Activated CD4-positive, alpha-beta T cell treated with anti-CD3 and anti-CD28 coated beads, Interleukin-2, Interleukin-4, amounts not matched to agents 100 ng/mL and 50 ng/mL, durations not matched to agents 16 hours and 8 hours (primary cell): ENCODE measurements around the gene FATE1.
"Not testable (repeated sequence)": the region's sequence is repeated elsewhere in the genome, so short reads cannot be mapped to it uniquely, and the experiment has no call there.

Experiments
- DNase-seq: peaks from one replicate; pipeline ENCODE4 v3.0.0-alpha.2; 2020; ENCODE audit warnings: low spot score

Gene FATE1, protein sequence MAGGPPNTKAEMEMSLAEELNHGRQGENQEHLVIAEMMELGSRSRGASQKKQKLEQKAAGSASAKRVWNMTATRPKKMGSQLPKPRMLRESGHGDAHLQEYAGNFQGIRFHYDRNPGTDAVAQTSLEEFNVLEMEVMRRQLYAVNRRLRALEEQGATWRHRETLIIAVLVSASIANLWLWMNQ

DNA sequence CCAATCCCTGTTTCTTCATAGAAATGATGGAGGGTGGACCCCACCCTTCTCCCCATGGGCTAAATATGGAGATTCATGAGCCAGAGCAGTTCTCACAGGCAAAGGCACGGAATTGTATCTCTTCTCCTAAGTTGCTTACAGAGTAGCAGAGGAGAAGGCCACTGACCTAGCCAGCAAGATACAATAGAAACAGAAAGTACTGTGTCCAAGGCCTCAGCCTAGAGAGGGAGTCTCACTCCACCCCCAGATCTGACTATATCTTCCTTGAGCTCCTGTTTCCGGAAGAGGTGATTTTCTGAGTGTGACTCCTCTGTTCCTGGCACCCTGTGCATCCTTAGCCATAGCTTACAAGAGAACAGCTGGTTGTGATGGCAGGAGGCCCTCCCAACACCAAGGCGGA is at the start of gene FATE1:
Gene FATE1, plus strand, starts transcription at position 284 of the 400 bp plus-strand sequence. Its CDS starts 85 bp downstream, at position 369.
- DNase-seq: no peak

DNA sequence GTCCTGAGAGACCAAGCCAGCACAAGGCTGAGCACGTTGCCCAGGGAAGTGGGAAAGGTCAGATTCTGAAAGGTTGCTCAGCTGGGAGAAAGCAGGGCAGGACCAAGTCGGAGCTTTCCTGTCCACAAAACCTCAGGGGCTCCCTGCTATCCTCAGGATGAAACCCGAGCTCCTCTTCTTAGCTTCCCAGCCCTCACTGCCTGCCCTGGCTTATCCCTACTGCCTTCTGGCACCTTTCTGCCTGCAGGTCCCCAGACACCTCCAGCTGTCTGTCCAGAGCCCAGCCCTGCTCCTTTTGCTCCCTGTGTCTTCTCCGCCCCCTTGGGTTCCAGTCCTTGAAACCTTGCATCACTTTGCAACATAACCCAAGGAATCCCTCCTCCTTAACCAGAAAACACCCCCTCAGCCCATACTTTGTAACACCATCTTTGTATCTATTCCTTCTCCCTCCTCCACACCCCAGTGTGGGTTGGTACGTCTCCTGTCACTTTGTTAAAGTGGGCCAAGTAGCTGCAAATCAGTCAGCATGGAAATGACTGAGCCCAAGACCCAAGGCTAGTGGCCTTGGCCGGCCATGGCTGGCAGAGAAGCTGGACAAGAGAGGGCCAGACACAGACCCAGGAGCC is 40.6 kb upstream of the FATE1 start:
- no peak for DNase-seq

DNA sequence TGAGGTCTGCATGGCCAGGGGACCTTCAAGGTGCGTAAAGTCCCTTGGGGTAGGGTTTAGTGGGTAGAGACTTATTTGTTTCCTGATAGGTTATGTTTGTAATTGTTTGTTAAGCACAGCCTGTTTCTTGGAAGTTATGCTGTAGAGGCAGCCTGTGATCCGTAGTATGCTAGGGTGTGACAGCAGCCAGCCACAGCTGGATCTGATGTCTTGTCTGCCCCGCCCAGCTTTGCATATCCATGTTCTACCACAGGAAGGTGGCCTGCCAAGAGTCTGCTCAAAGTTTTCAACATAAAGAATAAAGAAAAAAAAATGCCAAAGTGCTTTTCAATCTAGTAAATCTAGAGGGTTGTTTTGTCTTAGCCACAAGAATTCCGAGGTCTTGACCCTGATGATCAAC is 39.6 kb upstream of the FATE1 start:
- no peak for DNase-seq

DNA sequence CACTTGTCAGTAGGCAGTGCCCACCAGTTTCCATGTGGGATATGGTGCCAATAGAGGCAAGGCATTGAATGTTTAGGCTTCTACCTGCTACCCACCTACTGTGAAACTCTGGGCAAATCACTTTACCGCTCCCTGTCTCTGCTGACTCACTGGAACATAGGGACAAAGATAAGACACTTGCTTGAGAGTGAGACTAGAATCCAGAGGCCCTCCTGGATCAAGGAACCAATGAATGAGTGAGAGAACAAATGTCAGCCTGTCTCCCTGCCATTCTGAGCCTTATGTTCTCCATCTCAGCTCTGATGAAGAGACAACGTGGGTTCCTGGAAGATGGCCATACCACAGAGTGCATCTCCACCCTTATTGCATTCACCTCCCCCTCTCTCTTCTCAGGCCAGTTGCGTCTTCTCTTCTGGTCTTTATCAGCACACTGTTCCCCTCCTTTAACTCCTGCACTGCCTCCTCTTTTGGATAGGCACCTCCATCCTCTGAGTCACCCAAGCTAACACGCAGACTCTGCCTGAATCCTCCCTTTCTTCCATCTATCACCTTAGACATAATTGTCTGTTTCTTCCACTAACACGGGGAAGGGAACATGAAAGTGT is 35.9 kb upstream of the FATE1 start:
- no peak for DNase-seq

DNA sequence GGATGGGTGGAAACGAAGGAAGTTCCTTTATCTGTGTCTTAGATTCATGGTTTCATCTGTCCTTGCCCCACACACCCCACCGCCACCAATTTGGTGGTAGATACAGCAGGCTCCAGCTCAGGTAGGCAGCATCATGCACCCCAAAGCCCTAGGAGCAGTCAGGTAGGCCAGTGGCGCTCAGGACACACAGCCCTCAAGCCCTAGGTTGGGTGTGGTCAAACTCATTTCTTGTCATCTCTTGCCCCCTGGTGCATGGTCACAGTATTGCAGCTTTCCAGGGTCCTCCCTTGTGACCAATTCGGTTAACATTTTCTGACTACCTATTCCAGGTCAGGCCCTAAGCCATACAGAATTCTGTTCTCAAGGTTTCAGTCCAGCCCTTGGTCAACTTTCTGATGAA is 35.0 kb upstream of the FATE1 start:
- DNase-seq: peak; percentile 77

DNA sequence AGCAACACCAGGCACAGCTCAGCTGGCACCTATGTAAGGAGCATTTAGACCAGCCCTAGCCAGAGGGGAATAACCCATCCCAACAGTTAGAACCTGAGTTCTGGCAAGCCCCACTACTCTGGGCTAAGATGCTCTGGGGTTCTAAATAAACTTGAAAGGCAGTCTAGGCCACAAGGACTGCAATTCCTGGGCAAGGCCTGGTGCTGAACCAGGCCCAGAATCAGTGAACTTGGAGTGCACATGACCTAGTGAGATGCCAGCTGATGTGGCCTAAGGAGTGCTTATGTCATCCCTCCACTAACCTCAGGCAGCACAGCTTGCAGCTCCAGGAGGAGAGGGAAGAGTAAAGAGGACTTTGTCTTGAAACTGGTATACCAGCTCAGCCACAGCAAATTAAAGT is 28.2 kb upstream of the FATE1 start:
- no peak for DNase-seq

DNA sequence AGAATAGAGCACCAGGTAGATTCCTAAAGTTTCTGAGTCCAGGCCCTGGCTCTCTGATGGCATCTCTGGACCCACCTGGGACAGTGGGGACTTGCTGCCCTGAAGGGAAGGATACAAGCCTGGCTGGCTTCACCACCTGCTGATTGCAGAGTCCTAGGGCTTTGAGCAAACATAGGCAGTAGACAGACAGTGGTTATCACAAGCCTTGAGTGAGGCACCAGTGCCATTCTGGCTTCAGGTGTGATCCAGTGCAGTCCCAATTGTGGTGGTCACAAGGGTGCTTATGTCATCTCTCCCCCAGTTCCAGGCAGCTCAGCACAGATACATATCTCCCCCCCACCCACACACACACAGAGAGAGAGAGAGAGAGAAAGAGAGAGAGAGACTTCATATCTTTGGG is 27.1 kb upstream of the FATE1 start:
- no peak for DNase-seq

DNA sequence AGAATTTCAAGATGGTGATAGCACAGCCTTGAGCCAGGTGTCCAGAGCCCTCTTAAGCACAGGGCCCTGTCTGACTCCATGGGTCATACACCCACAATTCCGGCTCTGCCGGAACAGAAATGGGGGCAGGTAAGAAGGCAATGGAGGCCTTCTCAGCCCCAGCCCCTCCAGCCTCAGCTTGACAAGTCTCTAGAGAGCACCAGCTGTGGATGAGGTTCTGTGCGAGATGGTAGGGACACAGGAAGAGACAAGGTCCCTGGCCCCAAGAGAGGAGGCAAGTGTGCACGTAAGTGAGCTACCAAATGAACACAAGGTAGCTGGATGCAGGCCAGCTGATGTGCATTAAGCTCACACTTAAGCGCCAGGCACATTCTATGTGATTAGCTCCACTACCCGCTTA is 23.0 kb upstream of the FATE1 start:
- no peak for DNase-seq

DNA sequence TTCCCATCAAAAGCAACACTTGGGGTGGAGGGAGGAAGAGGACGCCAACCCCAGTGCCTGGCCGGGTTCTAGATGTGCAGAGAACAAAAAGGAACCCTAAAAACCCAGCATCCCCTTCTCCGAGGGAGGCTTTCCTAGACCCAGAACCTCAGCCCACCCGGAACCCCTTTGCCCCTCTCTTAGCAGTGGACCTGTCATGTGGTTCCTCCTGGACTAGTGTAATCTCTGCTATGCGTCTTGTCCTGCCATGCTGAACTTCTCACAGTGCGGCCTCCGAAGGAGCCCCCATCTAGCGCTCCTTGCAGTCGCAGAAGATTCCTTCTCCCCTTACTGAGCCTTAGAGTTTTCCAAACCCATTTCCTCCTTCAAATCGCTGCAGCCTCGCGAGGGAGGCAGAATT is 21.7 kb upstream of the FATE1 start:
- no peak for DNase-seq

DNA sequence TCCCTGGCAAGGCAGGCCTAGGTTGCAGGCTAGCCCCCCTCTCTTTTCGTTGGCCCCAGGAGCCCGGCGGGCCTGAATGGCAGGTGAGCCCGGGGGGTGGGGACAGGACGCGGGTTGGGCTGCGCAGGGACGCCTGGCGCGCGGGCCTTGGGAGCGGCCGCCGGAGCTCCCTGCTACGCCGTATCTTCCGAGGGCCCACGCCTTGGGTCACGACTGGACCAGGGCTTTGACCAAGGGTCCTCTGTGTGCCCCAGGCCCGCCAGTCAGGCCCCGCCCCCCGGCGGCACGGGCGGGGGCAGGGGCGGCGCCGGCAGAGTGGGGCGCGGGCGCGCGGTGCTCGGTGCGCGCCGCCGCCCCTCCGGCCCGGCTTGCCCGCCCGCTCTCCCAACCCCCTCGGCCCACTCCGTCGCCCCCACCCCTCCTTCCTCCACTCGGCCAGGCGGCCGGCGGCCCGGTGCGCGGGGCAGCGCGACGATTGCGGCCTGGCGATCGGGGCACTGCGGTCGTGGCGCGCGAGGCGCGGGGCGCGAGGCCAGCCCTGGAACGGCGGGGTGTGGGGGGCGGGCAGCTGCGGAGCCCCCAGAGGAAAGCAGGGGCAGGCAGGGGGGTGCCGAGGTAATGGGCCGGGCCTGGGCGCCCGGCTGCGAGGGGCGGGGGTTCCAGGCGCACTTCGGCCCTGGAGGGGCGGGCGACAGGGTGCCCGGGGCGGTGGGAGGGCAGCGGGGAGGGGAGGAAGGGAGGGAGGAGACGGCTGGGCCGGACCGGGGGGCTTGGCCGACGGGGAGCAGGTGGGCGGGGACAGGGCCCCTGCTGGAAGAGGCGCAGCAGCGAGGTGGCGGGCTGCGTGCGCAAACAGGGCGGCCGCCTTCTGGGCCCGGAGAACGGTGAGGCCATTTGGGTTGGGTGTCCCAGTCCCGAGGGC is 20.9 kb upstream of the FATE1 start, which contains the start of gene PRRG3:
Gene PRRG3, plus strand, starts transcription at position 798 of the 922 bp plus-strand sequence. CDS start 3,357 bp downstream, outside the sequence.
- DNase-seq: no peak

DNA sequence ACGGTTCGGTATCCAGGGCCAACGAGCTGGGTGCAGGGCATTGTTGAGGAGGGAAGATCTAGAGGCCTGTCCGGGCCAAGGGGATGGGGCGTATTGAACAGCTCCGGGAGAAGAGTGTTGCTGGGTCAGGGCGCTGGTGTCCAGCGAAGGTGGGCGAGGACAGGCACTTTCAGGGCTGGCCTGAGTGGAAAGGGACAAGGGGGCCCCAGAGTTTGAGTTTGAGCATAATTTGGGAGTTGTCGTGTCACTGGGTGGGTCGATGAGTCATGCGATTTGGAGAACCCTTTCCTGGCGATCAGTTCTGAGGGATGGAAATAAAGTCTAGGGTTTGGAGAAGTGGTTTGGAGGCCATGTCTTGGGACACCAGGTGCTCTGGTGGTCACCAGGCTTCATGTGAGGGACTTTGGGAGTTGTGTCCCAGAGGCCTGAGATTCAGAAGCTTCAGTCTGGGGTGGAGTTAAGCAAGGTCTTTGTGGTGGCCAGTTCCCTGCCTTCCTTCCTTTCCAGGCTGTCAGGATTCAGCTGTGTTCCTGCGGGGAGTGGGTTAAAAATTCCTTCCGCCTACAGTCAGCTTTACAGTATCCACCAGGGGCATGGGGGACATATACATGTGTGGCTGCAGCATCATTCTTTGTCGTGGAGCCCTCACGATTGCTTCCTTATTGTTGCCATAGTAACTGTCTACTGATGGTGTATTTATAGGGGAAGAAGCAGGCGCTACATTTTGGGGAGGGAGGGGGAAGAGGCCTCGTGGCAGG is 20.1 kb upstream of the FATE1 start:
- no peak for DNase-seq

DNA sequence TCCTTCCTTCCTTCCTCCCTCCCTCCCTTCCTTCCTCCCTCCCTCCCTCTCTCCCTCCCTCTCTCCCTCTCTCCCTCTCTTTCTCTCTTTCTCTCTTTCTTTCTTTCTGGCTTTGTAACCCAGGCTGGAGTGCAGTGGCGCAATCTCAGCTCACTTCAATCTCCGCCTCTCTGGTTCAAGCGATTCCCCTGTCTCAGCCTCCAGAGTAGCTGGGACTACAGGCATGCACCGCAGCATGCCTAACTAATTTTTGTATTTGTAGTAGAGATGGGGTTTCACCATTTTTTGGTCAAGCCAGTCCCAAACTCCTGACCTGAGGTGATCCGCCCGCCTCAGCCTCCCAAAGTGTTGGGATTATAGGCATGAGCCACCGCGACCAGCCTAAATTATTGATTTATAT is 18.8 kb upstream of the FATE1 start:
- not testable (repeated sequence) for DNase-seq

DNA sequence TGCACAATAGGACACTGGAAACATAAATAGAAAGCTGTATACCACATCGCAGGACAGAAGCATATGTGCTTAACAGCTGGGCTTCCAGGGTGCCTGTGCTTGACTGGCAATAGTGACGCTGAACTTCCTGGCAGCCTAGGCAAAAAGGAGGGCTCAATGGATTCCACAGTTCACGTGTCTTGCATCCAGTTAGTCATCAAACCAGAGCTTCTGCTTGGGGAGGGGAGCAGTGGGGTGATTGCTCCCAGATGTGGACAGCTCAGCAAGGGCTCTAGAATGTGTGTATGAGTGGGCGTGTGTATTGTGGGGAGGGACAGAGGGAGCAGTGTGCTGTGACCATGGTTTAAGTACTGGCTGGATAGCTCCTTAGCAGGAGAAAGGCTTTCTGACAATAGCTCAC is 18.3 kb upstream of the FATE1 start:
- no peak for DNase-seq

DNA sequence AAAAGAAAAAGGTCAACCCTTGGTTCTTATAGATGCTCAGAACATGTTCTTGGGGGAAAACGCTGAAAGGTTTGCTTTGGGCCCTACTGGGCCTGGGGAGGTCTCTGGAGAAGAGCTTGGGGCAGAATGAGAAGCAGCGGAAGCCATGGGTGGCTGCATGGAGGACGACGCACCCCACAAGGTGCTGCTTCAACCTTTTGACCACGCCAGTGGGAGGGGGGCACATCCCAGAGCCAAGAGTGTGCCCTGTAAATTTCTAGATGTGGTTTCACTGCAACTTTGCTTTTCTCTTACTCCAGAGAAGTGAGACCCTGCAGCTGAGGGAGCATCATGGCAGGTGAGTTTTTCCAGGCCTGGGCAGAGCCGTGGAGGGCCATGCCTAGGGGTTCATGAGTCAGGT is 17.4 kb upstream of the FATE1 start:
- DNase-seq: no peak

DNA sequence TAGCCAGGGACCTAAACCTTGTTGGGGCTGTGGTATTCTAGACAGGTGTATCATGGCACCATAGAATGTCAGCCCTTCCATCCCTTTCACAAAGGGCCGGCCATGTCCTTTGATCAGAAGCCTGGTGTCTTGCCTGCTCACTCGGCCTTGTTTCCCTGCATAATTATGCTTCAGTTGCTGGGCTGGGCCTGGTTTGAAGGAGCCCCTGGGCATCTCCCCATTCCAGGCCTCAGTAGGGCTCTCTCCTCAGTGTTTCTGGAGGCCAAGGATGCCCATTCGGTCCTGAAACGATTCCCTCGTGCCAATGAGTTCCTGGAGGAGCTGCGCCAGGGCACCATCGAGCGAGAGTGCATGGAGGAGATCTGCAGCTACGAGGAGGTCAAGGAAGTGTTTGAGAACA is 16.1 kb upstream of the FATE1 start:
- no peak for DNase-seq

DNA sequence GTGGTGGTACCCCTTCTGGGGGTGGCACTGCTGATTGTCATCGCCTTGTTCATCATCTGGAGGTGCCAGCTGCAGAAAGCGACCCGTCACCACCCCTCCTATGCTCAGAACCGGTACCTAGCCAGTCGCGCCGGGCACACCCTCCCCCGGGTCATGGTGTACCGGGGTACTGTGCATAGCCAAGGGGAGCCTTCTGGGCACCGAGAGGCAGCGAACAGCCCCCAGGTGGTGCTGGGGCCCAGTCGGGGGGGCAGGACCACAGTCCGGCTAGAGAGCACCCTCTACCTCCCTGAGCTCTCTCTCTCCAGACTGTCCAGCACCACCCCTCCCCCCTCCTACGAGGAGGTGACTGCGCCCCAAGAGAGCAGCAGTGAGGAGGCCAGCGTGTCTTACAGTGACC is 15.3 kb upstream of the FATE1 start:
- DNase-seq: no peak

DNA sequence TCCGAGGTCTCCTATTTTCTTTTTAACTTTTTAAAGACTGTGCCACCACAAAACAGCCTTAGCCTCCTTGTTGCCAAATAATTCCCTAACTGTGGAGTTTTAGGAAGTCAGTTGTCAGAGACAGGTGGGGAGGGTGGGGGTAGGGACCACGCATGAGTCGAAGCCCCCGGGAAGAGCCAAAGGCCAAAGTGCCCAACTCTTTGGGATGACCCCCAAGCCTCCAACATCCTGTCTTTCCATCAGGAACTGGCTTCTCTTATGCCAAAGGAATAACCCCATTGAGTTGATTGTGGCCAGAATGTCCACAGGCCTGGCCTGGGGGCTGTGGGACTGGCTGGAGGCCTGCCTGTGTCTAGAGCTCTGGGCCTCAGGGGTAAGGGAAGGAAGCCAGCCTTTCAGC is 14.8 kb upstream of the FATE1 start:
- DNase-seq: no peak

DNA sequence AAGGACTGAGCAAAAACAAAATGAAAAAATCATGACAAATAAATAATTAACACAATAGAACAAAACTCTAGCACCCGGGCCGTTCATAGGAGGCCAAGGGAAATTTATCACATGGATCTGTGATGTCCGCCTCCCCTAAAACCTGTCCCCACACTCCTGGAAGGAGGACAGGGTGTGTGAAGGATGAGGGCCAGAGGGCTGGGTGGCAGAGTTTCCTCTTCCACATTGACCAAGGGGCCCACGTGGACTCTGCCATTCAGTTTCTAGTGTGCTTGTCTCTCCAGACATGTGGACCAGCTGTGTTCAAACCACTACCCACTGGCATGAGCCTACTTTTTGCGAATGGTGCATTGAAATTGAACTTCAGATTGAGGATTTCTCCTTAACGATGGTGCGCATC is 14.3 kb upstream of the FATE1 start:
- no peak for DNase-seq

DNA sequence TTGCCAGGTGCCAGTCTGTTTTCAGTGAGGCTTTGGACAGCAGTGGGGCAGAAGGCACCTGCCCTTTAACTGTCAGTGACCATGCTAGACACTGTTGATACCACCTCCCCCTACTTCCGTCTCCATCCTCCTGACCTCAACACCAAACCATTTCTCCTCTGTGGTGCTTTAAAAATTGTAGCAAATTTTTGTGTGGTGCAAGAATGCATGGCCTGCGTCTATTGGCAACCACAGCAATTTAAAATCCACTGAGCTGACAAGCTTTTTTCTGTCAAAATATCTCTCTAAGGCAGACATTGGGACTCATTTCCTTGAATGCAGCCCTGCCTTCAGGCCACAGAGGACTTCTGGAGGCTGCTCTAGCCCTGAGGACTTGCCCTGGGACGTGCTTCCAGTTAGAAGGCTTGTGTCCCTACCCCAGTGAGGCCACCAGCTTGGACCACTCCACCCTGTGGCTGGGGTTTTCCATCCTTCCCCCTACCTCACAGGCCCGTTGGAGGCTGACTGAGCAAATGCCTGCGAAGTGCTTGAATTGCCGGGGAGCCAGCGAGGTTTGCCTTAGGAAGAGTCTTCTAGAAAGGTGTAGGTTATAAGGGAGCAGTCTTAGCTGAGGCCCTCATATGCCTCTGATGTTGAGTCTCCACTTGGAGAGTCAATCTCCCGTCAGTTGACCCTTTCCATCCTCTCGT is 13.7 kb upstream of the FATE1 start:
- no peak for DNase-seq

DNA sequence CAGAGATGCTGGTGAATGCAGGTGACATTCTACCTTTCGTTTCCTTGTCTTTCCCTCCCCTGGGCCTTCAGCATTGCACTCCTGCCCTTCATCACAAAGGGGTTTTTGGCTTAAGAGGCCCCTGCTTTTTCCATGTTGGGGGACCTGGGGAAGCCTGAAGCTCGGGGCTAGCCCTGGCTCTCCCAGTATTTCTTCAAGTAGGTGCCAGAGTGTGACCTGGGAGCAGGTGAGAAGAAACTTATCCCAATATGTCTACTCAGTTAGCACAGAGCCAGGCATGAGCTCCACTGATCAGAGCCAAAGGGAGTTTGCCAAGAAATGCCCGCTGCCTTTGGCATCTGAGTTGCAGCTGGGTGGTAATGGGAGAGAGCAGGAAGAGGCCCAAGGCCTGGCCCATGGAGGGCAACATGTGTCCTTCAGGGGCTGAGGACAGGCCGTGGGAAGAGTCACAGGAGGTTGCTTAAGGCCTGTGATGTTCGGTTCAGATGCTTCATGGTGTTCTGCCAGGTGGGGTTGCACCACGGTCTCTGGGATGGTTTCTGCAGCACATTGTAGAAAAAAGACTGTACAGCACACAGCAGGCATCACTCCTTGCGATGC is 13.0 kb upstream of the FATE1 start:
- DNase-seq: no peak

DNA sequence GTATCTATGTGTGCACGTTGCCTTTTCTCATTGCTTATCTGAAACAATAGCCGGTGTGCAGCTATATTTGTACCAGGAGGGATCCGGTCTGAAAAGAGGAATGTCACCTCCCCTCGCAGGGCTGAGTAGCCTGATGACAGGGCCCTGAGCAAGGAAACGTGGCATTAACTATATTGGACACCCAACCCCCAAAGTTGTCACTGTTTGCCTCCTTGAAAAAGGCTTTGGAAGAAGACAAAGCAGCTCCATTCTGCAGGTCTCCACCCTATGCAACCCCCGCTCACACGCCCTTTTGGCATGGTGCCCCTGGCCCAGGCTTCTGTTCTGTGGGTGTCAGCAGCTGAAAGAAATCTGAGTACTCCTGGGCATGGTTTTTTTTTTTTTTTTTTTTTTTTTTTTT is 12.3 kb upstream of the FATE1 start:
- DNase-seq: no peak
